Tibial nerve (tissue), 4 donors: ENCODE data around the gene SH3TC2. TPM values are rescaled to one million over a fixed set of nuclear protein-coding genes. Genes with fewer than 3 reads are reported as not detected.

Experiments
- DNase-seq, 2 donors: peaks; one replicate each; pipeline ENCODE4 v3.0.0-alpha.2; 2019; ENCODE audit warnings: low spot score in 2 of 2
- H3K27ac ChIP-seq, 4 donors: fragments of 200-600 bp; sonication (generic) in 3 of 4; one replicate each; pipeline ENCODE4 v1.5.1; 2017 to 2019; ENCODE audit warnings: mild to moderate bottlenecking in 1 of 4
- H3K27me3 ChIP-seq, 2 donors: fragments of 200-600 bp; sonication (generic) in 1 of 2; one replicate each; pipeline versions ENCODE4 v1.5.1 to v1.6.0; 2017 to 2019
- H3K36me3 ChIP-seq, 3 donors: fragments of 200-600 bp; sonication (generic); one replicate each; pipeline ENCODE4 v1.5.1; 2018 to 2019
- H3K4me1 ChIP-seq, 4 donors: fragments of 200-600 bp; sonication (generic) in 3 of 4; one replicate each; pipeline ENCODE4 v1.5.1; 2017 to 2019
- H3K4me3 ChIP-seq, 4 donors: fragments of 200-600 bp; sonication (generic) in 3 of 4; one replicate each; pipeline ENCODE4 v1.5.1; 2017 to 2019; ENCODE audit warnings: mild to moderate bottlenecking in 1 of 4, moderate library complexity in 1 of 4
- H3K9me3 ChIP-seq, 4 donors: fragments of 200-600 bp; sonication (generic) in 3 of 4; one replicate each; pipeline ENCODE4 v1.5.1; 2017 to 2019
- CTCF ChIP-seq, 5 experiments: fragments of 200-600 bp in 3 of 5; fragments of 450-650 bp in 2 of 5; sonication (generic) in 3 of 5; IDR thresholded peaks; one replicate each; pipeline ENCODE4 v1.5.1; 2016 to 2019; ENCODE audit warnings: antibody characterized with exemption in 5 of 5, mild to moderate bottlenecking in 3 of 5, moderate library complexity in 2 of 5
- EP300 ChIP-seq, 2 donors: sonication (generic); formaldehyde crosslinking; IDR thresholded peaks; one replicate each; pipeline ENCODE4 v1.6.1; 2017; ENCODE audit warnings: antibody characterized with exemption in 2 of 2, mild to moderate bottlenecking in 1 of 2
- POLR2A ChIP-seq, 2 donors: fragments of 450-650 bp; IDR thresholded peaks; one replicate each; pipeline ENCODE4 v1.6.1; 2017; ENCODE audit warnings: antibody characterized with exemption in 2 of 2, mild to moderate bottlenecking in 2 of 2, moderate library complexity in 2 of 2
- WGBS, 2 donors: methylation state at CpG; one replicate each; pipeline ENCODE4 v1.1.5; 2018; 5-methylcytosine and 5-hydroxymethylcytosine counted together
- total RNA-seq, 4 donors: library from RNA; depleted of rRNA; stranded (reverse); fragments of >200 nt; gene quantifications; one replicate each; pipeline ENCODE4 v1.1.0, GENCODE V29; 2016

Gene SH3TC2
- total RNA-seq, 4 donors from 2014 or later, result 37.2 to 92.1 (median 83.9) TPM

GRCh38 chr5:149094996-149095395, 32.1 kb upstream of the SH3TC2 start:
- TF ChIP-seq EP300 (IDR thresholded peaks at IDR 0.05), result no peak
- no peak for TF ChIP-seq CTCF (IDR thresholded peaks at IDR 0.05)
- TF ChIP-seq POLR2A (IDR thresholded peaks at IDR 0.05), result no peak
- Histone ChIP-seq H3K27me3 (no peaks in the 10 kb centered on the region), H3K4me1 (no peaks in the 10 kb centered on the region), H3K27ac (no peak overlapping the region), H3K36me3 (peaks cover 0 to 3% (median 0%) of the 10 kb centered on the region in 3 donors), H3K4me3 (no peak overlapping the region), H3K9me3 (peaks cover 0 to 65% (median 21%) of the 10 kb centered on the region in 4 donors)
- WGBS, 2 donors, result 76 to 82% methylated on average over 2 of the region's 2 CpGs
- no peak for DNase-seq

- no peak overlapping the region for H3K27ac ChIP-seq
- no peaks in the 10 kb centered on the region for H3K27me3 ChIP-seq
- TF ChIP-seq EP300 (IDR thresholded peaks at IDR 0.05), result no peak
- TF ChIP-seq POLR2A (IDR thresholded peaks at IDR 0.05), result no peak
- TF ChIP-seq CTCF (IDR thresholded peaks at IDR 0.05), result no peak
- H3K4me1 ChIP-seq, result no peaks in the 10 kb centered on the region
- DNase-seq, result no peak
- H3K36me3 ChIP-seq, result peaks cover 0 to 3% (median 0%) of the 10 kb centered on the region in 3 donors
- WGBS, 2 donors, result 44% methylated on average over 2 of the region's 2 CpGs; no CpG with 5 or more reads in 1 of the 2 donors
- H3K9me3 ChIP-seq, result peaks cover 0 to 62% (median 13%) of the 10 kb centered on the region in 4 donors
- H3K4me3 ChIP-seq, result no peak overlapping the region
Observed at GRCh38 chr5:149093625-149094024, 30.8 kb upstream of the SH3TC2 start.

- peaks cover 0 to 3% (median 0%) of the 10 kb centered on the region in 3 donors for H3K36me3 ChIP-seq
- no peak for DNase-seq
- no peaks in the 10 kb centered on the region for H3K27me3 ChIP-seq
- peaks cover 0 to 29% (median 2%) of the 10 kb centered on the region in 4 donors for H3K9me3 ChIP-seq
- 60 to 64% methylated on average over 2 of the region's 2 CpGs for WGBS, 2 donors
- no peaks in the 10 kb centered on the region for H3K4me1 ChIP-seq
- TF ChIP-seq CTCF (IDR thresholded peaks at IDR 0.05), result no peak
- TF ChIP-seq EP300 (IDR thresholded peaks at IDR 0.05), result no peak
- TF ChIP-seq POLR2A (IDR thresholded peaks at IDR 0.05), result no peak
- no peak overlapping the region for H3K4me3 ChIP-seq
- H3K27ac ChIP-seq, result no peak overlapping the region
Observed at GRCh38 chr5:149089796-149090195, 26.9 kb upstream of the SH3TC2 start.

- no peak overlapping the region for H3K4me3 ChIP-seq
- TF ChIP-seq EP300 (IDR thresholded peaks at IDR 0.05) (no peak), POLR2A (IDR thresholded peaks at IDR 0.05) (no peak), CTCF (IDR thresholded peaks at IDR 0.05) (no peak)
- 84% methylated on average over 3 of the region's 3 CpGs for WGBS, 2 donors
- H3K36me3 ChIP-seq, result peaks cover 0 to 3% (median 0%) of the 10 kb centered on the region in 3 donors
- no peak overlapping the region for H3K27ac ChIP-seq
- no peak for DNase-seq
- H3K27me3 ChIP-seq, result no peaks in the 10 kb centered on the region
- H3K9me3 ChIP-seq, result peaks cover 0 to 23% (median 1%) of the 10 kb centered on the region in 4 donors
- H3K4me1 ChIP-seq, result no peaks in the 10 kb centered on the region
Observed at GRCh38 chr5:149088686-149089085, 25.8 kb upstream of the SH3TC2 start.

GRCh38 chr5:149083846-149084245, 21.0 kb upstream of the SH3TC2 start:
- DNase-seq, result no peak
- 63 to 81% methylated on average over 5 of the region's 5 CpGs for WGBS, 2 donors
- H3K27me3 ChIP-seq, result no peaks in the 10 kb centered on the region
- H3K4me1 ChIP-seq, result no peaks in the 10 kb centered on the region
- H3K36me3 ChIP-seq, result no peaks in the 10 kb centered on the region
- TF ChIP-seq CTCF (IDR thresholded peaks at IDR 0.05) (no peak), POLR2A (IDR thresholded peaks at IDR 0.05) (no peak), EP300 (IDR thresholded peaks at IDR 0.05) (no peak)
- H3K4me3 ChIP-seq, result no peak overlapping the region
- no peak overlapping the region for H3K27ac ChIP-seq
- H3K9me3 ChIP-seq, result peaks cover 0 to 19% (median 6%) of the 10 kb centered on the region in 4 donors
